Testis (tissue), 5 donors: Measurements from ENCODE around the gene CD96. TPM values are rescaled to one million over a fixed set of nuclear protein-coding genes. Genes with fewer than 3 reads are reported as not detected.

Experiments used
- DNase-seq: peaks from one replicate; pipeline ENCODE4 v3.0.0-alpha.2; 2019
- H3K27ac ChIP-seq, 2 donors: fragments of 200-600 bp; sonication (generic); one replicate each; pipeline ENCODE4 v1.5.1; 2019
- H3K27me3 ChIP-seq: fragments of 200-600 bp; sonication (generic); one replicate; pipeline ENCODE4 v1.5.1; 2019
- H3K36me3 ChIP-seq: fragments of 200-600 bp; sonication (generic); one replicate; pipeline ENCODE4 v1.5.1; 2017; ENCODE audit warnings: low read depth; ENCODE audit errors: missing control alignments
- H3K4me1 ChIP-seq: fragments of 200-600 bp; sonication (generic); one replicate; pipeline ENCODE4 v1.5.1; 2019
- H3K4me3 ChIP-seq, 2 donors: fragments of 200-600 bp; sonication (generic); one replicate each; pipeline ENCODE4 v1.5.1; 2017 to 2019
- H3K9me3 ChIP-seq: fragments of 200-600 bp; sonication (generic); one replicate; pipeline ENCODE4 v1.5.1; 2017
- CTCF ChIP-seq, 3 experiments: fragments of 450-650 bp in 2 of 3; fragments of 200-600 bp in 1 of 3; sonication (generic) in 1 of 3; IDR thresholded peaks; one replicate each; pipeline ENCODE4 v1.5.1; 2016 to 2019; ENCODE audit warnings: antibody characterized with exemption in 3 of 3, mild to moderate bottlenecking in 2 of 3, moderate library complexity in 1 of 3
- POLR2A ChIP-seq: fragments of 450-650 bp; IDR thresholded peaks from one replicate; pipeline ENCODE4 v1.6.1; 2017; ENCODE audit warnings: antibody characterized with exemption, mild to moderate bottlenecking, moderate library complexity
- WGBS, 2 donors: methylation state at CpG; one replicate each; pipeline ENCODE4 v1.1.5; 2018; 5-methylcytosine and 5-hydroxymethylcytosine counted together
- intact Hi-C: fragments of 100-400 bp; cut with DNase I; formaldehyde crosslinking; loops from one replicate; pipeline ENCODE4 v1.15.1; 2023; ENCODE audit warnings: low total_unique reads
- long read RNA-seq, 2 donors: transcript quantifications; one replicate each; lab custom pipeline, GENCODE V29; 2026
- polyA plus RNA-seq: library from polyadenylated mRNA; stranded (reverse); fragments of 350-450 nt; fragmentation: Illumina TruSeq; extraction: RNeasy Lipid Tissue Mini Kit (QIAGEN cat#74804); gene quantifications from one replicate; pipeline ENCODE4 v1.2.3, GENCODE V29; 2014; ENCODE audit warnings: low read depth, low replicate concordance; ENCODE audit not compliant: insufficient read depth
- total RNA-seq, 2 donors: library from RNA; depleted of rRNA; stranded (reverse); fragments of >200 nt; gene quantifications; one replicate each; pipeline ENCODE4 v1.2.3, GENCODE V29; 2016

Gene CD96, protein sequence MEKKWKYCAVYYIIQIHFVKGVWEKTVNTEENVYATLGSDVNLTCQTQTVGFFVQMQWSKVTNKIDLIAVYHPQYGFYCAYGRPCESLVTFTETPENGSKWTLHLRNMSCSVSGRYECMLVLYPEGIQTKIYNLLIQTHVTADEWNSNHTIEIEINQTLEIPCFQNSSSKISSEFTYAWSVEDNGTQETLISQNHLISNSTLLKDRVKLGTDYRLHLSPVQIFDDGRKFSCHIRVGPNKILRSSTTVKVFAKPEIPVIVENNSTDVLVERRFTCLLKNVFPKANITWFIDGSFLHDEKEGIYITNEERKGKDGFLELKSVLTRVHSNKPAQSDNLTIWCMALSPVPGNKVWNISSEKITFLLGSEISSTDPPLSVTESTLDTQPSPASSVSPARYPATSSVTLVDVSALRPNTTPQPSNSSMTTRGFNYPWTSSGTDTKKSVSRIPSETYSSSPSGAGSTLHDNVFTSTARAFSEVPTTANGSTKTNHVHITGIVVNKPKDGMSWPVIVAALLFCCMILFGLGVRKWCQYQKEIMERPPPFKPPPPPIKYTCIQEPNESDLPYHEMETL
- total RNA-seq (under 1 TPM; 0.16 to 0.99 TPM), polyA plus RNA-seq (1.5 TPM)
- long read RNA-seq, donor 1, result 0 reads
- long read RNA-seq, donor 2, partial matches to known transcripts, result 0 of 1 reads
- long read RNA-seq, donor 2, other reads (novel, unspliced or antisense), result 0 of 1 reads

DNA sequence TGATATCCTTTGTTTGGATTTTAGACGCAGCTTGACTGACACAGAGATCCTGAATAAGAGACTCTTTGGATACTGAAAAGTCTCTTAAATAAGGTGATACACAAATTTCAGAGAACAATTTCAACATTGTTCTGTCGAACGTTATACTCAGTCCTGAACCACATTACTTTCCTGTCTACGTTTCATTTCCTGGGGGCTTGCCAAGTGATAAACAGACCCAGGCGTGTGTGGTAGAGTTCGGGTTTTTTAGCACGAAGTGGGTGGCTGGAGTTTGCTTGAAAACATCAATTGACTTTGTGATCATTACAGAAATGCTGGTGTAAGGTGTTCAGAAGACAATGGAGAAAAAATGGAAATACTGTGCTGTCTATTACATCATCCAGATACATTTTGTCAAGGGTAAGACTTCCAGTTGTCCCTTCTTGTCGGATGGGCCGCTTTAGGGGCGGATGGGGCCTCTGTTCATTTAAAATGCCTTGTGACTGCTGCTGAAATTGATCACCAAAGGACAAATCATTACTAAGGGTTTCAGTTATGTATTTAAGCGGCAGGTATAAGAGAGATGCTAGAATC is at the start of gene CD96:
Gene CD96, plus strand, starts transcription at position 287 of the 573 bp plus-strand sequence. Its CDS starts 52 bp downstream, at position 339.
- Histone ChIP-seq H3K4me1 (peaks cover 19% of the 10 kb centered on the region), H3K27me3 (no peaks in the 10 kb centered on the region), H3K4me3 (no peak within 1 kb of the TSS), H3K9me3 (no peaks in the 10 kb centered on the region), H3K27ac (no peak within 1 kb of the TSS), H3K36me3 (no peaks in the 10 kb centered on the region)
- no peak for DNase-seq
- 50 to 53% methylated on average over 11 of the region's 11 CpGs for WGBS, 2 donors
- TF ChIP-seq CTCF (IDR thresholded peaks at IDR 0.05) (no peak), POLR2A (no peak)
- intact Hi-C loops, result no loop called here

DNA sequence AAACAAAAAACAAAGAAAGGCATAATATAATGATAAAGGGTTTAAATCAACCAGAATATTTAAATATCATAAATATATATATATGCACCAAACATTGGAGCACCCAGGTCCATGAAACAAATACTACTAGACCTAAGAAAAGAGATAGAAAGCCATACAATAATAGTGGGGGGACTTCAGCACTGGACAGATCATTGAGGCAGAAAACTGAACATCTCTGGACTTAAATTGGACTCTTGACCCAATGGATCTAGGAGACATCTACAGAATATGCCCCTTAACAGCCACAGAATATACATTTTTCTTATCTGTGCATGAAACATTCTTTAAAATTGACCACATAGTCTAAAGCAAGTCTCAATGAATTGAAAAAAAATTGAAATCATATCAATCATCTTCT is 48.7 kb upstream of the CD96 start:
- Histone ChIP-seq H3K4me1 (no peaks in the 10 kb centered on the region), H3K36me3 (no peaks in the 10 kb centered on the region), H3K4me3 (no peak overlapping the region), H3K27ac (no peak overlapping the region), H3K27me3 (no peaks in the 10 kb centered on the region), H3K9me3 (no peaks in the 10 kb centered on the region)
- intact Hi-C loops, result no loop called here
- DNase-seq, result no peak
- TF ChIP-seq CTCF (IDR thresholded peaks at IDR 0.05) (no peak), POLR2A (no peak)

DNA sequence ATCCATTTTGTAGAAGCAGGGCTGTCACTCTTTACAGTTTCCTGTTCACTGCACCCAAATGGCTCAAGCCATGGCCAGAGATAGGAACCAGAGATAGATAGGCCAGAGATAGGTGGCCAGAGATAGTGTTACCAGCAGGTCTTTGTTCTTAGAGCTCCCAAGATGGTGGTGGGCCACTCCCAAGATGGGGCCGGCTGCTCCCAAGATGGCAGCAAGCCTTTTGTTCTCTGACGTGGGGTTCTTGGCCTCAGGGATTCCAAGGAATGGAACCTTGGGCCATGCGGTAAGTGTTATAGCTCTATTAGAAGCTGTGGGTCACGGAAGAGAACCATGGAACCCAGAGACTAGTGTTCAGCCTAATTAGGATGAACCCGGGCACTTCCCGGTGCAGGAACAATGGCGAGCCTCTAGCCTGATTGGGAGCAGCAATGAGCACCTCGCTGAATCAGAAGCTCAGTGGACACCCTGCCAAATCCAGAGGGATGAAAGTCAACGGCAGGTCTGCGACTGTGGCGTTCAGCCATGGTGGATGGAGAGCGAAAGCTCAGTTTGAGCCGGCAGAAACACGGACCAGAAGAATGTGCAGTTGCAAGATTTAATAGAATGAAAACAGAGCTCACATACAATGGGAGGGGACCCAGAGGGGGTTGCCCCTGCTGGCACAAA is 45.0 kb upstream of the CD96 start:
- intact Hi-C loops, result no loop called here
- Histone ChIP-seq H3K4me1 (no peaks in the 10 kb centered on the region), H3K27me3 (no peaks in the 10 kb centered on the region), H3K36me3 (no peaks in the 10 kb centered on the region), H3K4me3 (no peak overlapping the region), H3K9me3 (no peaks in the 10 kb centered on the region), H3K27ac (no peak overlapping the region)
- WGBS, 2 donors, result 70 to 75% methylated on average over 12 to 13 of the region's 14 CpGs
- TF ChIP-seq CTCF (IDR thresholded peaks at IDR 0.05) (no peak), POLR2A (no peak)
- DNase-seq, result no peak

- TF ChIP-seq CTCF (IDR thresholded peaks at IDR 0.05), result no peak
- TF ChIP-seq POLR2A, result no peak
- H3K27ac ChIP-seq, result no peak overlapping the region
- WGBS, 2 donors, result 74 to 77% methylated on average over 3 of the region's 3 CpGs
- intact Hi-C loops, result no loop called here
- H3K9me3 ChIP-seq, result no peaks in the 10 kb centered on the region
- H3K27me3 ChIP-seq, result no peaks in the 10 kb centered on the region
- no peak for DNase-seq
- H3K4me1 ChIP-seq, result no peaks in the 10 kb centered on the region
- no peak overlapping the region for H3K4me3 ChIP-seq
- no peaks in the 10 kb centered on the region for H3K36me3 ChIP-seq
Observed at GRCh38 chr3:111498022-111498421, 44.0 kb upstream of the CD96 start.
